ENCODE data around the gene HS3ST3A1.

Gene HS3ST3A1

GRCh38 chr17:13485327-13485726 lies 116.4 kb downstream of the HS3ST3A1 start:
- no peak for DNase-seq

GRCh38 chr17:13484020-13484419 lies 117.7 kb downstream of the HS3ST3A1 start:
- DNase-seq = no peak

- no peak for DNase-seq
Observed at GRCh38 chr17:13480877-13481276, 120.9 kb downstream of the HS3ST3A1 start.

GRCh38 chr17:13478326-13478830 lies 123.4 kb downstream of the HS3ST3A1 start:
- DNase-seq = no peak

- DNase-seq = no peak
Observed at GRCh38 chr17:13477180-13477611, 124.5 kb downstream of the HS3ST3A1 start.

- no peak for DNase-seq
Observed at GRCh38 chr17:13476720-13477119, 125.0 kb downstream of the HS3ST3A1 start.

- no peak for DNase-seq
Observed at GRCh38 chr17:13475574-13476223, 126.0 kb downstream of the HS3ST3A1 start.

- no peak for DNase-seq
Observed at GRCh38 chr17:13474073-13474800, 127.5 kb downstream of the HS3ST3A1 start.

- DNase-seq = no peak
Observed at GRCh38 chr17:13465678-13466077, 136.1 kb downstream of the HS3ST3A1 start.

- DNase-seq = no peak
Observed at GRCh38 chr17:13462673-13463124, 139.0 kb downstream of the HS3ST3A1 start.

GRCh38 chr17:13462146-13462545 lies 139.6 kb downstream of the HS3ST3A1 start:
- DNase-seq = no peak

GRCh38 chr17:13460261-13461000 lies 141.3 kb downstream of the HS3ST3A1 start:
- no peak for DNase-seq

GRCh38 chr17:13457783-13458182 lies 143.9 kb downstream of the HS3ST3A1 start:
- no peak for DNase-seq
